Keratinocyte (primary cell): ENCODE results near the gene SPATS2L. TPM values are rescaled to one million over a fixed set of nuclear protein-coding genes. Genes with fewer than 3 reads are reported as not detected.

Experiments used
- DNase-seq: peaks from one replicate; pipeline ENCODE4 v3.0.0-alpha.2; 2011; ENCODE audit warnings: low read depth, missing footprints, low spot score
- FAIRE-seq: peaks from 2 replicates; lab custom pipeline; 2011; peaks lifted over from hg19 to GRCh38; lab: Jason Lieb, UNC
- H2AFZ ChIP-seq: 2 replicates; pipeline ENCODE4 v1.6.0; 2012; ENCODE audit warnings: low read length, control low read depth, inconsistent platforms; ENCODE audit not compliant: control insufficient read depth
- H3K27ac ChIP-seq: 2 replicates; pipeline ENCODE4 v1.5.1; 2011; ENCODE audit warnings: low read length; ENCODE audit not compliant: control insufficient read depth, insufficient read depth
- H3K27me3 ChIP-seq: 3 replicates; pipeline ENCODE4 v1.6.0; 2011; ENCODE audit warnings: low read length; ENCODE audit not compliant: control insufficient read depth, insufficient read depth; ENCODE audit errors: extremely low read depth
- H3K36me3 ChIP-seq, 2 experiments: 2 replicates in 1 of 2; 3 replicates in 1 of 2; pipeline ENCODE4 v1.5.1; 2011; ENCODE audit warnings: low read length in 2 of 2, mild to moderate bottlenecking in 1 of 2; ENCODE audit not compliant: control insufficient read depth in 2 of 2, insufficient read depth in 2 of 2; ENCODE audit errors: extremely low read depth in 1 of 2
- H3K4me1 ChIP-seq: 3 replicates; pipeline ENCODE4 v1.5.1; 2011; ENCODE audit warnings: low read length; ENCODE audit not compliant: control insufficient read depth, insufficient read depth; ENCODE audit errors: extremely low read depth
- H3K4me2 ChIP-seq: 3 replicates; pipeline ENCODE4 v1.6.0; 2011; ENCODE audit warnings: low read depth, low read length; ENCODE audit not compliant: control insufficient read depth, insufficient read depth; ENCODE audit errors: extremely low read depth
- H3K4me3 ChIP-seq, 3 experiments: fragments of 200-600 bp in 1 of 3; sonication (generic) in 1 of 3; 2 replicates in 2 of 3; 3 replicates in 1 of 3; pipeline ENCODE4 v1.5.1; 2011 to 2016; ENCODE audit warnings: low read length in 3 of 3, mild to moderate bottlenecking in 3 of 3, control low read depth in 2 of 3, inconsistent platforms in 1 of 3, low read depth in 1 of 3, mixed read lengths in 1 of 3, mixed run types in 1 of 3, moderate library complexity in 1 of 3; ENCODE audit not compliant: control insufficient read depth in 2 of 3, insufficient read depth in 2 of 3; ENCODE audit errors: extremely low read depth in 1 of 3
- H3K79me2 ChIP-seq: 2 replicates; pipeline ENCODE4 v1.6.0; 2012; ENCODE audit warnings: low read length; ENCODE audit not compliant: control insufficient read depth, insufficient read depth
- H3K9ac ChIP-seq: 3 replicates; pipeline ENCODE4 v1.6.0; 2011; ENCODE audit warnings: low read length; ENCODE audit not compliant: control insufficient read depth, insufficient read depth; ENCODE audit errors: extremely low read depth
- H3K9me1 ChIP-seq: 3 replicates; pipeline ENCODE4 v1.6.0; 2011; ENCODE audit warnings: low read length; ENCODE audit not compliant: control insufficient read depth, insufficient read depth; ENCODE audit errors: extremely low read depth
- H3K9me3 ChIP-seq: 2 replicates; pipeline ENCODE4 v1.5.1; 2012; ENCODE audit warnings: low read depth, low read length; ENCODE audit not compliant: control insufficient read depth
- H4K20me1 ChIP-seq: 3 replicates; pipeline ENCODE4 v1.6.0; 2011; ENCODE audit warnings: low read length; ENCODE audit not compliant: control insufficient read depth, insufficient read depth; ENCODE audit errors: extremely low read depth
- EZH2 ChIP-seq: IDR thresholded peaks from one replicate; pipeline ENCODE4 v1.6.1; 2012; ENCODE audit warnings: inconsistent platforms, mild to moderate bottlenecking, low read length, moderate library complexity
- dilution Hi-C: fragments of 300-500 bp; cut with MboI; formaldehyde crosslinking; loops from one replicate; pipeline ENCODE4 v1.7.0; 2020; ENCODE audit warnings: low sequenced_read_pairs; ENCODE audit not compliant: extremely low pct_ligation_motif_present
- polyA plus RNA-seq, 5 experiments: library from polyadenylated mRNA; depleted of rRNA in 3 of 5; stranded (reverse) in 3 of 5; stranded (forward) in 1 of 5; unstranded in 1 of 5; fragments of >200 nt; gene quantifications; 1 replicate in 1 of 5; 2 replicates in 3 of 5; 3 replicates in 1 of 5; pipeline versions ENCODE4 v1.2.1 to v1.2.3, GENCODE V29; 2011 to 2012; ENCODE audit warnings: missing spikeins in 2 of 5, low read depth in 1 of 5, low replicate concordance in 1 of 5
- TF ChIP-seq, protein P1 (sequence below), 3 experiments: IDR thresholded peaks in 1 of 3; conservative IDR thresholded peaks in 1 of 3; optimal IDR thresholded peaks in 1 of 3; 2 replicates in 2 of 3; 3 replicates in 1 of 3; pipeline versions ENCODE3 to v1.5.1; 2011; ENCODE audit warnings: low read length in 3 of 3, mild to moderate bottlenecking in 3 of 3, moderate library complexity in 2 of 3, control low read depth in 1 of 3, inconsistent platforms in 1 of 3; ENCODE audit not compliant: insufficient read depth in 2 of 3; ENCODE audit errors: extremely low read depth in 1 of 3

Gene SPATS2L
- polyA plus RNA-seq, 1 donor (not counting 4 experiments of a cell fraction or from before 2014, with no cell fraction given), result 95.3 TPM

DNA sequence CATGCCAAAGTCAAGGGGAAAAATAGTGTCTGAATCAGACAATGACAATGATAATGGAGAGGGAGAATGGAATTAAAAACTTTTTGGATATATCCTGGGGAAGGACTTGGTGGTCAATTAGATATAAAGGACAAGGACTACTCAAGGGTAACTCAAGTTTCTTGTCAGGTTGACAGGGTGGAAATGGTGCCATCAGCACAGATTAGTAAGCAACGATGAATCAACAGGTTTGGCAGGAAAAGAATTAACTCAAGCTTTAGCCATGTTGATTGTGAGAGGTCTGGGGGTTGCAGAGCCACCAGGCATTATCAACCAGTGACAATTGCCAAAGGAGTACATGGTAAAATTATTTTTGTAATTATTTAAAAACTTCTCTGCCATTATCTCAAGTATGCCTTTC is 35.8 kb upstream of the SPATS2L start:
- H3K27me3 ChIP-seq, result no peaks in the 10 kb centered on the region
- H3K4me3 ChIP-seq, result no peak overlapping the region
- H3K9ac ChIP-seq, result no peak overlapping the region
- no peaks in the 10 kb centered on the region for H3K79me2 ChIP-seq
- no peak overlapping the region for H3K27ac ChIP-seq
- no peaks in the 10 kb centered on the region for H3K9me1 ChIP-seq
- TF ChIP-seq, protein P1, sequence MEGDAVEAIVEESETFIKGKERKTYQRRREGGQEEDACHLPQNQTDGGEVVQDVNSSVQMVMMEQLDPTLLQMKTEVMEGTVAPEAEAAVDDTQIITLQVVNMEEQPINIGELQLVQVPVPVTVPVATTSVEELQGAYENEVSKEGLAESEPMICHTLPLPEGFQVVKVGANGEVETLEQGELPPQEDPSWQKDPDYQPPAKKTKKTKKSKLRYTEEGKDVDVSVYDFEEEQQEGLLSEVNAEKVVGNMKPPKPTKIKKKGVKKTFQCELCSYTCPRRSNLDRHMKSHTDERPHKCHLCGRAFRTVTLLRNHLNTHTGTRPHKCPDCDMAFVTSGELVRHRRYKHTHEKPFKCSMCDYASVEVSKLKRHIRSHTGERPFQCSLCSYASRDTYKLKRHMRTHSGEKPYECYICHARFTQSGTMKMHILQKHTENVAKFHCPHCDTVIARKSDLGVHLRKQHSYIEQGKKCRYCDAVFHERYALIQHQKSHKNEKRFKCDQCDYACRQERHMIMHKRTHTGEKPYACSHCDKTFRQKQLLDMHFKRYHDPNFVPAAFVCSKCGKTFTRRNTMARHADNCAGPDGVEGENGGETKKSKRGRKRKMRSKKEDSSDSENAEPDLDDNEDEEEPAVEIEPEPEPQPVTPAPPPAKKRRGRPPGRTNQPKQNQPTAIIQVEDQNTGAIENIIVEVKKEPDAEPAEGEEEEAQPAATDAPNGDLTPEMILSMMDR (optimal IDR thresholded peaks at IDR 0.05 in 1 of 3, IDR thresholded peaks at IDR 0.05 in 1 of 3, conservative IDR thresholded peaks at IDR 0.05 in 1 of 3; ENCODE audit: extremely low read depth in 1 of 3, insufficient read depth in 2 of 3, low read length in 3 of 3), result no peak
- TF ChIP-seq EZH2, result no peak
- FAIRE-seq (peak; percentile 65), DNase-seq (no peak)
- dilution Hi-C loops, result no loop called here
- no peaks in the 10 kb centered on the region for H3K36me3 ChIP-seq
- H3K9me3 ChIP-seq, result no peaks in the 10 kb centered on the region
- peaks cover 4% of the 10 kb centered on the region for H3K4me1 ChIP-seq
- H2AFZ ChIP-seq, result no peak overlapping the region
- H4K20me1 ChIP-seq, result no peaks in the 10 kb centered on the region
- no peak overlapping the region for H3K4me2 ChIP-seq

DNA sequence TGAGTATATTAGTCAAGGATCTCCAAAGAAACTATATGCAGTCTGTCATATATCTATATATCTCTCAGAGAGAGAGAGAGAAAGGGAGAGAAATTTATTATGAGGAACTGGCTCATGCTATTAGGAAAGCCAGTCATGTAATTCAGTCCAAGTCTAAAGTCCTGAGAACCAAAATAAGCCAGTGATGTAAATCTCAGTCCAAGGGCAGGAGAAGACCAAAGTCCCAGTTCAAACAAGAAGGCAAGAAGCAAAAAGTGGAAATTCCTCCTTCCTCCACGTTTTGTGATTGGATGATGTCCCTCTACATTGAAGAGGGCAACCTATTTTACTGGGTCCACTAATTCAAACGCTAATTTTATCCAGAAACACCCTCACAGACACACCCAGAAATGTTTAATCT is 34.2 kb upstream of the SPATS2L start:
- FAIRE-seq, result no peak
- no peak for TF ChIP-seq EZH2
- TF ChIP-seq, protein P1 (optimal IDR thresholded peaks at IDR 0.05 in 1 of 3, IDR thresholded peaks at IDR 0.05 in 1 of 3, conservative IDR thresholded peaks at IDR 0.05 in 1 of 3; ENCODE audit: extremely low read depth in 1 of 3, insufficient read depth in 2 of 3, low read length in 3 of 3), result no peak
- peaks cover 4% of the 10 kb centered on the region for H3K4me1 ChIP-seq

More for the DNA sequence above, 34.2 kb upstream of the SPATS2L start:
- no peak overlapping the region for H3K4me2 ChIP-seq
- H3K9ac ChIP-seq, result no peak overlapping the region
- no peaks in the 10 kb centered on the region for H4K20me1 ChIP-seq
- H3K36me3 ChIP-seq, result no peaks in the 10 kb centered on the region
- H3K4me3 ChIP-seq, result no peak overlapping the region
- H3K27ac ChIP-seq, result no peak overlapping the region
- H3K9me1 ChIP-seq, result no peaks in the 10 kb centered on the region
- no peaks in the 10 kb centered on the region for H3K9me3 ChIP-seq
- no peak overlapping the region for H2AFZ ChIP-seq
- no peak for DNase-seq
- no peaks in the 10 kb centered on the region for H3K27me3 ChIP-seq
- dilution Hi-C loops, result no loop called here
- H3K79me2 ChIP-seq, result no peaks in the 10 kb centered on the region
